HG03378 (cell line): ENCODE data around the gene NPY5R.

ENCODE experiments used
- ATAC-seq: cut with Tn5 transposase; IDR thresholded peaks from one replicate; pipeline ENCODE4 v1.9.1; 2021; ENCODE audit warnings: mild to moderate bottlenecking, moderate library complexity; ENCODE audit not compliant: unreplicated experiment

NPY5R gene

GRCh38 chr4:163343604-163344146 lies at the start of gene NPY5R:
Gene NPY5R (plus strand): TSS chr4:163343892. CDS start chr4:163350274, 6,382 bp downstream.
- no peak for ATAC-seq

DNA sequence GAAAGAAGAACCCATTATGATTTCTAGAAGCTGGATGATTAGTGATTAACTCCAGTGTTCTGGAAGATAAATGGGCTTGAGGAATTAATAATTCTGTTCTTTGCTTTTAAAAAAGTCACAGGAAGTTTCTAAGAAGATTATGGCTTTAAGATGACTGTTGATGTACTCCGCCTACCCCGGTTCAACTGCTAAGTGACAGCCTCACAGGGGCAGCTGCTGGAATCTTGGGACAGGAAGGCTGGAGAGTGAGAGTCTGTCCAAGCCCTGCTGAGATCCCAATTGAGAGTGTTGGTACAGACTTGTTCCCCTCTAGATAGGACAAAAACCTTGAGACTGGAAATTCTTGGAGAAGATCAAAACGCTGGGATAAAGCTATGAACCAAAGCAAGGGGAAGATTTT lies 48.6 kb upstream of the NPY5R start:
- no peak for ATAC-seq

GRCh38 chr4:163300445-163300844 lies 43.2 kb upstream of the NPY5R start:
- ATAC-seq, result no peak

DNA sequence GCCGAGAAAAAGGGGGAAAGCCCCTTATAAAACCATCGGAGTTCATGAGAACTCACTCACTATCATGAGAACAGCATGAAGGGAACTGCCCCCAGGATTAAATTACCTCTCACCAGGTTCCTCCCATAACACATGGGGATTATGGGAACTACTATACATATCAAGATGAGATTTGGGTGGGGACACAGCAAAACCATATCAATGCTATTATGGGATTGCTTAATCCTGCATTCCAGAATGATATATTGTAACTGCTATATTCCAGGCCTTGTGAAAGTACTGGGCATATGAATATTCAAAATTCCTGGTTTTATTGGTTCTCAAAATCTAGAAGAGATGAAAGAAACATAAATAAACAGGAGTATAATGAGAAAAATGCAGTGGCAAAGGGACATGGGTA lies 40.6 kb upstream of the NPY5R start:
- no peak for ATAC-seq

DNA sequence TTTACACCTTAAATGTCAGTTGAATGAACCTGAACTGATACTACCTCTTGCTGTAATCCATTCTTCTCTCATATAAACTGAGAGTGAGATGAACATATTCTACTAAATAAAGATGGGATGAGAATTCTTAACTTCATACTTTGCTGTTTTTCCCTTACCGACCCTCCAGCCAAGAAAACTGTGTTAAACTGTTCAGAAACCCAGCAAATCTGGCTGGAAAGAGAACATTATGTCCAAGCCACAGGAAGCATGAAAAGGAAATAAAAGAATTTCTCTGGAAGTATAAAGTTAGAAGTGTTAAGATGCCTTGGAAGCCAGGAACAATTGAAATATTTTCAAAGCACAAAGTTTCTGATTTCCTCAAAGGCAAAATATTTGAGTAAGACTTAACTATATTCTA lies 34.2 kb upstream of the NPY5R start:
- no peak for ATAC-seq

- ATAC-seq, result no peak
These were observed 26.6 kb upstream of the NPY5R start for GRCh38 chr4:163317110-163317509.

GRCh38 chr4:163330916-163331628 lies 12.6 kb upstream of the NPY5R start:
- ATAC-seq, result no peak

DNA sequence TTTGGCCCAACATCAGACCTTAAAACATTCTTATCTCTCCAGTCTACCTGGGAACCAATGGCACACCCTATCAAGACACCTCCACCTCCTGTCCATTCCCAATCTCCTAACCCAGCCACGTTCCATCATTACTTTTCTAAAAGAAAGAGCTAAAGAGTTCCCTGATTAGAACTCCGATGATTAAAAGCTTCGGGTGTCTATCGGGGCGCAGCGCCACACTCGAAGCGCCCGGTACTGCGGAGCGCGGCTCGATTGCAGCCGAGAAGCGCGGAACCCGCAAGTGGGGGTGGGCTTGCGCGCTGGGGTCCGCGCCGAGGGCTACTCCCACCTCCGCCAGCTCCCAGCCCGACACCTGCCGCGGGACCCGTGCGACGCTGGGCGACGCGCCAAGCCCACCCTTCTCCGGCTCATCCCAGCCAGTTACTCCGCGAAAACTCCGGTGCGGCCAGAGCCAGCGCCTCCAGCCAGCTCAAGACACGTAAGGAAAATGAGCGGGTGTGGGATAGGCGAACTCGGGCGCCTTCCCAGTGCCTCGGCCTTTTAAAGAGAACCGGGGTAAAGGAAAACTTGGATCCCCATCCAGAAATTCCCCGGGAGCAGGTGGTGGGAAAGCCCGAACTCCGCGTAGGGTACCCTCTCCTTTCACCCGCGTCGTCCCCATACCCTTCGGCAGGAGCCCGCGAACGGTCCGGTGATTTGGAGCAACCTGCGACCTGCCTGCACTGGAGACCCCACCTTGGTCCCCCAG lies 11.9 kb upstream of the NPY5R start:
- ATAC-seq, result no peak

DNA sequence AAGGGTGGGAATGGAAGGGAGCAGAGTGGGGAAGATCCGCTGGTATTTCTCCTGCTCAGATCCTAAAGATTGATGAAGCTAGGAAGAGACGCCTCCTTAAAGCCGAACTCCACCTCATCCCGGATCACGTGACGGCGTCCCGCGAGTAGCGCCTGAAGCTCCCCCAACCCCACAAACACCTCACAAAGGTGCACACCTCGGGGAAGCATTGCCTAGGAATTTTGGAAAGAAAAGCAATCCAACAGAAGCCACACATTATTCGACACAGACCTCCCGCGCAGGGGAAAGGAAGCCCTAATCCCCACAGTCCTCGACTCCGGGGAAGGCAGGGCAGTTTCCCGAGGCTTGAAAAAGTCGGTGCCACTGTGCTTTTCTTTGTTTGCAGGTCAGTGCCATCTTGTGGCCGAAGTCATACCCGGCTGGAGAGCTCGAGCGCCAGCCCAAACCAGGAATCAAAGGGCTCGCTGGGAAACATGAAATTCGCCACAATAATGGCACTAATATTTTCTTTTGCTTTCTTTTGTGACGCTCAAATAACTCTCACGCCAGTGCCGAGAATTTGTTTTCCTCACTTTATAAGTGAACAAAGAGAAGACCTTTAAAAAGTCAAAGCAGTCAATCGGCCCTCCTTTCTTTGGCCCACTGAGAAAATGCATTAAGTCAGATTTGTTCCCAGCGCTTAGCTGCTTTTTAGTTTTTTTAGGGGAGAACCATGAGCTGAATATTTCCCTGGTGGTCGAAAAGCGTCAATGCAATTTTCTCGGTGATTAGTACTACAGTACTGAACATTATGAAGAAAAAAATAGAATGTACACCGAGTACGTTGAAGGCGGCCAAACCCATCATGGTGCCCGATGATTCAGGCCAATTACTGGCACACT lies 10.9 kb upstream of the NPY5R start, which contains the start of gene NPY1R:
Gene NPY1R (minus strand): TSS at position 71 of the 881 bp plus-strand sequence. CDS start 6,042 bp downstream, outside the sequence.
- peak; percentile 84 for ATAC-seq

DNA sequence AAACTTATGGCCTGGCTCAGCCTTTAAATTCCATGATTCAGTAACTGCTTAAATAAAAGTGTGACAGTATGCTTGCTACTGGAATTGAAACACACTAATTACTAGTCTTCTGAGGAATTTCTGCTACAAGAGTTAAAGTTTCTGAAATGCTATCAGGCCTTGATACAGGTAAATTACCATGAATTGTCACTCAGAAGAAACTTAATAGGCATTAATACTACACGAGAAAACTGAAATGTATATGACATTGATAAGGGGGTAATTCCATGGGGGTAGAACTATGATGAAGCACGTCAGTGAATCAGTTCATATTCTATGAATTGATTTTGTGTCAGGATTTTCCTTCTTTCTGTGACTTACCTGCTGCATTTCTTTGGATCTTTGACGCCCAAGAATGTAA lies 8.3 kb upstream of the NPY5R start:
- no peak for ATAC-seq

DNA sequence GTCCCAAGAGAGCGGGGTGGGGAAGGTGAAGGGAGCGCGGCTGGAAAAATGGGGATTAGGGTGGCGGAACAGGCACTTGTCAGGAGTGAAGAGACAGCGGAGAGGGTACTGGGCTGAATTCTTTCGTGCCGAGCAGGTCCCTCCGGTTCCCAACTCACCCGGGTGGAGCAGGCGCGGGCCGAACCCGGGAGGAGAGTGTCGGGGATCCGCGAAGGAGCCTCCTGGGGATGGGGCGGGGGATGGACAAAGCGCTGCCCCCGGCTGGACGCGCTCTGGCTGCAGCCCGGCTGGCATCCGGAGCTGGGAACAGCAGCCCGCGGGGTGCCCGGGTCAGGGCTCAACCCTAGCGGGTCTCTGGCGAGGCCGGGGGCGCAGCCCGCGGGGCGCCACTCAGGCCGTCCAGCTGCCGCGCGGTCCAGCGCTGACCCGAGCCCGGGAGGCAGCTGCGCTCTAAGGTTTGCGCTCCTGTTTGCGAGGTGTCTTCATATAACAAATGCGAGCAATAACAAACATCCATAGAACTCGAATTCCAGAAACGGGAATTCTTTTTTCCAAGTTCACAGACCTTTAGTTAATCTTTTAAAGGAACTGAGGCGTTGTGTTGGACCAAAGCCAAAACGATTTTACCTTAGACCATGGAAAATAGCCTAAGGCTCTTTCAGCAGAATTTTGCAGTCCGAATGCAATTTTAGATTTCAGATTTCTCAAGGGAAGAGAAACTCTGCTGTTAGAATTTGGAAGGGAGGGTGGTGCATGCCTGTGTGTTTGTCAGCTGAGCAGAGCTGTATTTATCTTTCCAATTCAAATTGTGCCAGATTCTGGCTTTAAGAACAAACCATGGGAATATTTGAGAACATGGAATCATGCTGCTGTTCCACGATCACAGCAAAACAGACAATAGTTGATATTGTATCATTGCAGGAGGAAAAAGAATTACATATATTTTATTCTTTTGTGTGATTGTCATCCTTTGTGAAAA lies 744 bp downstream of the NPY5R start:
- ATAC-seq, result no peak

DNA sequence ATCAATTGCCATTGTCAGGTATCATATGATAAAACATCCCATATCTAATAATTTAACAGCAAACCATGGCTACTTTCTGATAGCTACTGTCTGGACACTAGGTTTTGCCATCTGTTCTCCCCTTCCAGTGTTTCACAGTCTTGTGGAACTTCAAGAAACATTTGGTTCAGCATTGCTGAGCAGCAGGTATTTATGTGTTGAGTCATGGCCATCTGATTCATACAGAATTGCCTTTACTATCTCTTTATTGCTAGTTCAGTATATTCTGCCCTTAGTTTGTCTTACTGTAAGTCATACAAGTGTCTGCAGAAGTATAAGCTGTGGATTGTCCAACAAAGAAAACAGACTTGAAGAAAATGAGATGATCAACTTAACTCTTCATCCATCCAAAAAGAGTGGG lies 7.0 kb downstream of the NPY5R start:
- ATAC-seq, result no peak

DNA sequence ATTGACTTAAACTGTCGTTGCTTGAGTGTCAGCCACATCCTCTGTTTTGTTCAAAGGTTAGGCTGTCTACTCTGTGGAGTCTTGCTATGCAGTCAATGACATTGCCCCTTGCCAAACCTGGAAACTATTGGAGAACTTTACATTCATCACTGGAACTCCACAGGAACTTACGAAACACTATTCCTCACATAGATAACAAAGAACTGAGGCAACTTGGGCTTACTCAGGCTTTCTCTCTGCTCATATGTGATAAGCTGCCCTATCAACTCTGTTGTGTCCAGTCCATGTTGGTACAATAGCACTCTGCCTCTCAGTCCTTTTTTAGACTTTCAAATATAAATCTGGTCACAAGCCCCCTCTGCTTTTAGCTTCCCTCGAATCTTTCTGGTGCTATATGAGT lies 9.4 kb downstream of the NPY5R start:
- no peak for ATAC-seq

- ATAC-seq, result no peak
These were observed 12.4 kb downstream of the NPY5R start for GRCh38 chr4:163356104-163356503.

- ATAC-seq, result no peak
These were observed 24.0 kb downstream of the NPY5R start for GRCh38 chr4:163367651-163368050.

DNA sequence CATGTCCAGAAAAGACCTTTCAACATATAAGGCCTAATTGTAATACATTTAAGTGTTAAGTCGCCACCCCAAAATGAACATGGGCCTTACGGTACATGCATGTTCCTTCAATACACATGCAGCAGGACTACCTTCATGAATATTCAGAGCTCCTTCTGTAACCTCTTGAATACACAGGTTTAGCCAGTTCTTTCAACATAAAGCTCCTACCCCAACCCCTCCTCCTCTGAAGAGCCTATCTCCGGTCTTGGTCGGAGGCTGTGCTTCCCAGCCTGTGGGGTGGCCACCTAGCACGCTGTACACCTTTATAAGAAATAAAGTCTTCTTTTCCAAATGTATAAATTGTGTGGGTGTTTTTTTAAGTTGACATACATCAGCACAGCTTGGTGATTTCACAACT lies 28.3 kb downstream of the NPY5R start:
- no peak for ATAC-seq

- ATAC-seq, result no peak
These were observed 35.0 kb downstream of the NPY5R start for GRCh38 chr4:163378661-163379060.

DNA sequence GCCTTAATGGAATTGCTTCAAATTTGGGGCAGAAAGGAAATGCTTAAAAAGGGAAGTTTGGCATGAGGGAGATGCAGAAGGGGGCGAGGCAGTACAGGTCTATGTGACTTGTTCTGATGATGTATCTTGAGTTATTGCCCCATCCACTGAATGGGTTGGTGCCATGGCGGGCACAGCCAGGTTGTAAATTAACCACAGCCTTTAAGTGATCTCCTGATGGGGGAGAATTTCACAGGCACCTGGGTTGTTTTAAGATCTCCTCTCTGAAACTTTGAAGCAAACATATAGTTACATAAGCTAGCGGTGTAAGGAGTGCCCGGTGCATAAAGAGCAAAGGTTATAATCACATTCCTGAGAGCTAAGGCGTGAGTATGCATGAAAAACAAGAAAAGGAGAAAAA lies 37.0 kb downstream of the NPY5R start:
- ATAC-seq, result no peak

DNA sequence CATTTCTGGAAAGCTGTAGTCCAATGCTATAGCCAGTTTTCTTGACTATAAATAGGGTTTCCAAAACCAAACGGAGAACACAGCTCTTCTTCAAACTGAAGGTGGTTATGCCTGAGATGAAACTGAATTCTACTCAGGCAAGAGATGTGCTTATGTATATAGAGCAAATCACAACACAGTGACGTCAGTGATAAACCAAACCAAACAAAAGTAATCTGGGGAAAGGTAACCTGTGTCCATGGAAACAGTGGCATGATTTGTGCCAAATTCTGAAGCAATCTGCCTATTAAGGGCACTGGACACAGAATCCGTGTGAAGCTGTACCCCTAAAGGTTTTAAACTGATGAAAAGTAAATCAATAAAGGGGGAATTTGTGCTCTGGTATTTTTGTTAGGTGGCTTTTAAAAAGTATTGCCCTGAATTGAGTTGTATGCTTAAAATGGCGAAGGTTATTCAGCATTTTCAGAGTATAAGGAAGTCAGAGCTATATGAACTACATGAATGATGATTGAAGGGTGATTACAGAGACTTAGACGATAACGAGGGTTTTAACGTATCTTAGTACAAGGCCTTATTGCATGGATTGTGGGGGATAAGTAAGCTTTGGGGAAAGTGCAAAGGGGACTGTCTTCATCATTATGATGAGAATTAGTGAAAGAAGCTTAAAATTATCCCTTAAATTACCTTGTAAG lies 38.6 kb downstream of the NPY5R start:
- ATAC-seq, result no peak
